Mesenchymal stem cell (in vitro differentiated cells and primary cell): ENCODE data around the gene UNC119B.

ENCODE experiments used
- DNase-seq: peaks from one replicate; pipeline ENCODE4 v3.0.0-alpha.2; 2013
- H2AFZ ChIP-seq: one replicate; pipeline ENCODE4 v1.6.1; 2013; ENCODE audit warnings: low read depth, mild to moderate bottlenecking, control low read depth, inconsistent platforms, low read length, moderate library complexity
- H2AK5ac ChIP-seq: 2 replicates; pipeline ENCODE4 v1.6.1; 2013; ENCODE audit warnings: low read length, moderate library complexity, mild to moderate bottlenecking, inconsistent platforms; ENCODE audit not compliant: severe bottlenecking
- H2BK120ac ChIP-seq: one replicate; pipeline ENCODE4 v1.6.1; 2013; ENCODE audit warnings: low read depth, mild to moderate bottlenecking, inconsistent platforms, low read length, moderate library complexity
- H2BK12ac ChIP-seq, 2 experiments: one replicate each; pipeline ENCODE4 v1.6.1; 2013; ENCODE audit warnings: inconsistent platforms in 2 of 2, low read length in 2 of 2, mild to moderate bottlenecking in 2 of 2, moderate library complexity in 2 of 2, control low read depth in 1 of 2
- H2BK15ac ChIP-seq: one replicate; pipeline ENCODE4 v1.6.1; 2013; ENCODE audit warnings: mild to moderate bottlenecking, low read depth, inconsistent platforms; ENCODE audit not compliant: poor library complexity, severe bottlenecking
- H2BK5ac ChIP-seq: 2 replicates; pipeline ENCODE4 v1.6.1; 2013; ENCODE audit warnings: low read depth, mild to moderate bottlenecking, low read length, control low read depth, inconsistent platforms; ENCODE audit not compliant: poor library complexity, severe bottlenecking
- H3K14ac ChIP-seq, 2 experiments: one replicate each; pipeline ENCODE4 v1.6.1; 2013; ENCODE audit warnings: inconsistent platforms in 2 of 2, low read length in 2 of 2, control low read depth in 1 of 2, mild to moderate bottlenecking in 1 of 2, moderate library complexity in 1 of 2
- H3K18ac ChIP-seq, 2 experiments: one replicate each; pipeline ENCODE4 v1.6.1; 2013; ENCODE audit warnings: inconsistent platforms in 2 of 2, low read length in 2 of 2, control low read depth in 1 of 2, low read depth in 1 of 2, mild to moderate bottlenecking in 1 of 2
- H3K23ac ChIP-seq, 2 experiments: one replicate each; pipeline ENCODE4 v1.6.1; 2013; ENCODE audit warnings: inconsistent platforms in 2 of 2, low read length in 2 of 2, mild to moderate bottlenecking in 2 of 2, moderate library complexity in 2 of 2, control low read depth in 1 of 2
- H3K27ac ChIP-seq: 2 replicates; pipeline ENCODE4 v1.5.1; 2013; ENCODE audit warnings: mild to moderate bottlenecking, moderate library complexity, low read length, control low read depth, inconsistent platforms; ENCODE audit not compliant: poor library complexity, severe bottlenecking
- H3K27me3 ChIP-seq, 2 experiments: 2 replicates each; pipeline versions ENCODE4 v1.6.1 to v1.7.0; 2013; ENCODE audit warnings: low read length in 2 of 2, mild to moderate bottlenecking in 2 of 2, moderate library complexity in 2 of 2, control low read depth in 1 of 2, inconsistent platforms in 1 of 2; ENCODE audit not compliant: control insufficient read depth in 1 of 2, insufficient read depth in 1 of 2
- H3K36me3 ChIP-seq, 2 experiments: 2 replicates each; pipeline versions ENCODE4 v1.6.1 to v1.7.0; 2013; ENCODE audit warnings: low read length in 2 of 2, control low read depth in 1 of 2, inconsistent platforms in 1 of 2, low read depth in 1 of 2, mild to moderate bottlenecking in 1 of 2; ENCODE audit not compliant: insufficient read depth in 2 of 2, control insufficient read depth in 1 of 2
- H3K4ac ChIP-seq, 2 experiments: one replicate each; pipeline ENCODE4 v1.6.1; 2013; ENCODE audit warnings: inconsistent platforms in 2 of 2, low read length in 2 of 2, mild to moderate bottlenecking in 2 of 2, moderate library complexity in 2 of 2, control low read depth in 1 of 2, low read depth in 1 of 2
- H3K4me1 ChIP-seq: 2 replicates; pipeline ENCODE4 v1.6.1; 2013; ENCODE audit warnings: low read depth, low read length, control low read depth; ENCODE audit not compliant: control insufficient read depth, insufficient read depth
- H3K4me2 ChIP-seq: 2 replicates; pipeline ENCODE4 v1.6.1; 2013; ENCODE audit warnings: low read length, mild to moderate bottlenecking, inconsistent platforms; ENCODE audit not compliant: poor library complexity, severe bottlenecking
- H3K4me3 ChIP-seq, 2 experiments: 2 replicates each; pipeline versions ENCODE4 v1.5.1 to v1.7.0; 2013; ENCODE audit warnings: low read length in 2 of 2, mild to moderate bottlenecking in 2 of 2, control low read depth in 1 of 2, low read depth in 1 of 2; ENCODE audit not compliant: insufficient read depth in 1 of 2
- H3K79me1 ChIP-seq: replicated peaks from 2 replicates; pipeline ENCODE4 v1.6.1; 2013; ENCODE audit warnings: mild to moderate bottlenecking, control low read depth, low read length, inconsistent platforms; ENCODE audit not compliant: poor library complexity, severe bottlenecking
- H3K9ac ChIP-seq: 2 replicates; pipeline ENCODE4 v1.7.0; 2013; ENCODE audit warnings: mild to moderate bottlenecking, low read length, moderate library complexity
- H3K9me3 ChIP-seq: 2 replicates; pipeline ENCODE4 v1.7.0; 2013; ENCODE audit warnings: mild to moderate bottlenecking, low read length; ENCODE audit not compliant: control insufficient read depth
- H4K8ac ChIP-seq: one replicate; pipeline ENCODE4 v1.6.1; 2013; ENCODE audit warnings: inconsistent platforms, mild to moderate bottlenecking, low read length, moderate library complexity
- H4K91ac ChIP-seq: one replicate; pipeline ENCODE4 v1.6.1; 2013; ENCODE audit warnings: mild to moderate bottlenecking, low read length, inconsistent platforms
- WGBS: methylation state at CpG from one replicate; pipeline ENCODE4 v1.1.7; 2013; ENCODE audit warnings: mixed read lengths; 5-methylcytosine and 5-hydroxymethylcytosine counted together

Gene UNC119B

GRCh38 chr12:120698665-120699064, 11.6 kb upstream of the UNC119B start:
- Histone ChIP-seq H2BK12ac (no peak overlapping the region), H3K4me3 (no peak overlapping the region), H2BK5ac (no peak overlapping the region), H3K79me1 (peaks cover 66% of the 10 kb centered on the region), H3K27me3 (no peaks in the 10 kb centered on the region), H2AK5ac (no peak overlapping the region), H3K27ac (no peak overlapping the region), H3K9ac (no peak overlapping the region), H2AFZ (no peak overlapping the region), H3K36me3 (peaks cover 68 to 98% of the 10 kb centered on the region in 2 experiments), H2BK120ac (no peak overlapping the region), H3K14ac (no peak overlapping the region), H4K8ac (no peak overlapping the region), H3K4ac (no peak overlapping the region), H3K4me2 (no peak overlapping the region), H3K18ac (no peak overlapping the region), H2BK15ac (no peak overlapping the region), H3K9me3 (no peaks in the 10 kb centered on the region), H3K23ac (no peak overlapping the region), H4K91ac (no peak overlapping the region), H3K4me1 (peaks cover 1% of the 10 kb centered on the region)
- no peak for DNase-seq
- WGBS, result 100% methylated on average over 3 of the region's 3 CpGs

GRCh38 chr12:120699553-120699952, 10.7 kb upstream of the UNC119B start:
- no peak overlapping the region for H4K8ac ChIP-seq
- no peak overlapping the region for H3K4ac ChIP-seq
- no peak overlapping the region for H3K9ac ChIP-seq
- H2BK12ac ChIP-seq, result no peak overlapping the region
- H3K14ac ChIP-seq, result no peak overlapping the region
- no peak overlapping the region for H3K23ac ChIP-seq
- no peak overlapping the region for H2AK5ac ChIP-seq
- no peaks in the 10 kb centered on the region for H3K27me3 ChIP-seq
- H3K9me3 ChIP-seq, result no peaks in the 10 kb centered on the region
- H2BK15ac ChIP-seq, result no peak overlapping the region
- H4K91ac ChIP-seq, result no peak overlapping the region
- no peak overlapping the region for H3K4me2 ChIP-seq
- peaks cover 64 to 94% of the 10 kb centered on the region in 2 experiments for H3K36me3 ChIP-seq
- no peak overlapping the region for H3K4me3 ChIP-seq
- no peak overlapping the region for H2BK5ac ChIP-seq
- H3K18ac ChIP-seq, result no peak overlapping the region
- H3K27ac ChIP-seq, result no peak overlapping the region
- H3K79me1 ChIP-seq, result peaks cover 58% of the 10 kb centered on the region
- WGBS, result 92% methylated on average over 7 of the region's 7 CpGs
- H2BK120ac ChIP-seq, result no peak overlapping the region
- no peak overlapping the region for H2AFZ ChIP-seq
- H3K4me1 ChIP-seq, result peaks cover 1% of the 10 kb centered on the region
- DNase-seq, result no peak

- Histone ChIP-seq H3K14ac (no peak overlapping the region), H2BK15ac (no peak overlapping the region), H3K4me3 (no peak overlapping the region), H3K23ac (no peak overlapping the region), H3K9me3 (no peaks in the 10 kb centered on the region), H3K18ac (no peak overlapping the region), H3K36me3 (peaks cover 62 to 88% of the 10 kb centered on the region in 2 experiments), H3K27ac (no peak overlapping the region), H3K4me1 (peaks cover 1% of the 10 kb centered on the region), H2AK5ac (no peak overlapping the region), H4K8ac (no peak overlapping the region), H3K4me2 (no peak overlapping the region), H2AFZ (no peak overlapping the region), H2BK120ac (no peak overlapping the region), H2BK5ac (no peak overlapping the region), H3K9ac (no peak overlapping the region), H4K91ac (no peak overlapping the region), H3K27me3 (no peaks in the 10 kb centered on the region), H3K4ac (no peak overlapping the region), H2BK12ac (no peak overlapping the region), H3K79me1 (peaks cover 47% of the 10 kb centered on the region)
- WGBS, result 94% methylated on average over 5 of the region's 5 CpGs
- no peak for DNase-seq
Observed at GRCh38 chr12:120700886-120701285, 9.4 kb upstream of the UNC119B start.

DNA sequence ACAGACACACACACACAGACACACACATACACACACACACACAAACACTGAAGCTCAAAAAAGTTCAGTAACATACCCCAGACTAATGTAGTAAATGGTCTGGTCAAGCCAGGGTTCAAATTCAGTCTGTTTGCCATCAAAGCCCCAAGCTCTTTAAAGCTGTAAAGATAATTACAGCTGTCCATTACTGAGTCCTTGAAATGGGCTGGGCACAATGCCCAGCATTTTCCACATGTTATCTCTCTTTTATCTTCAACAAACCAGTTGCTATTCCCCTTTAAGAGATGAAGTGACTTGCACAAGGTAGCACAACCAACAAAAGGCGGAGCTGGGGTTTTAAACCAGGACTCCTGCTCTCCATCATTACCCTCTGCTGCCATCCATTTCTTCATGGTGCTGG, 7.6 kb upstream of the UNC119B start:
- Histone ChIP-seq H3K4me2 (no peak overlapping the region), H2BK12ac (no peak overlapping the region), H3K14ac (no peak overlapping the region), H2BK15ac (no peak overlapping the region), H3K4me3 (no peak overlapping the region), H2AFZ (no peak overlapping the region), H4K8ac (no peak overlapping the region), H2BK120ac (no peak overlapping the region), H4K91ac (no peak overlapping the region), H2BK5ac (no peak overlapping the region), H3K4me1 (peaks cover 1% of the 10 kb centered on the region), H3K79me1 (peaks cover 36% of the 10 kb centered on the region), H3K23ac (no peak overlapping the region), H3K27ac (no peak overlapping the region), H2AK5ac (no peak overlapping the region), H3K9ac (no peak overlapping the region), H3K18ac (no peak overlapping the region), H3K9me3 (no peaks in the 10 kb centered on the region), H3K36me3 (peaks cover 53 to 71% of the 10 kb centered on the region in 2 experiments), H3K27me3 (no peaks in the 10 kb centered on the region), H3K4ac (no peak overlapping the region)
- 88% methylated on average over 1 of the region's 1 CpG for whole genome bisulfite sequencing
- DNase-seq, result no peak
